Karpas-422 (cell line): ENCODE measurements around the gene ALOXE3. TPM values are rescaled to one million over a fixed set of nuclear protein-coding genes. Genes with fewer than 3 reads are reported as not detected.

Experiments
- DNase-seq: peaks from one replicate; pipeline ENCODE4 v3.0.0-alpha.2; 2015
- H2AFZ ChIP-seq: fragments of 200-600 bp; sonication (generic); 2 replicates; pipeline ENCODE4 v1.6.1; 2014; ENCODE audit warnings: antibody characterized with exemption, low read length, mixed read lengths
- H3K27ac ChIP-seq: fragments of 200-600 bp; sonication (generic); 2 replicates; pipeline ENCODE4 v1.5.1; 2014; ENCODE audit warnings: mild to moderate bottlenecking, low read length, moderate library complexity
- H3K27me3 ChIP-seq: fragments of 200-600 bp; sonication (generic); 2 replicates; pipeline ENCODE4 v1.6.1; 2014; ENCODE audit warnings: low read length, mixed read lengths
- H3K36me3 ChIP-seq: fragments of 200-600 bp; sonication (generic); 2 replicates; pipeline ENCODE4 v1.6.1; 2014; ENCODE audit warnings: low read length, mixed read lengths; ENCODE audit not compliant: insufficient read depth
- H3K4me1 ChIP-seq: fragments of 200-600 bp; sonication (generic); 2 replicates; pipeline ENCODE4 v1.6.1; 2014; ENCODE audit warnings: mild to moderate bottlenecking, low read length, mixed read lengths
- H3K4me2 ChIP-seq: fragments of 200-600 bp; sonication (generic); 2 replicates; pipeline ENCODE4 v1.6.1; 2014; ENCODE audit warnings: low read length, low read depth, mild to moderate bottlenecking; ENCODE audit not compliant: poor library complexity, severe bottlenecking
- H3K4me3 ChIP-seq: fragments of 200-600 bp; sonication (generic); 2 replicates; pipeline ENCODE4 v1.5.1; 2014; ENCODE audit warnings: mild to moderate bottlenecking, antibody characterized with exemption, low read length, mixed read lengths
- H3K79me2 ChIP-seq: fragments of 200-600 bp; sonication (generic); 2 replicates; pipeline ENCODE4 v1.6.1; 2014; ENCODE audit warnings: mild to moderate bottlenecking, low read length, mixed read lengths
- H3K9ac ChIP-seq: fragments of 200-600 bp; sonication (generic); 2 replicates; pipeline ENCODE4 v1.6.0; 2014; ENCODE audit warnings: low read length
- H3K9me2 ChIP-seq: fragments of 200-600 bp; sonication (generic), shearing (Covaris generic); replicated peaks from 2 replicates; pipeline ENCODE4 v1.6.0; 2014; ENCODE audit warnings: mild to moderate bottlenecking, low read length, moderate library complexity; ENCODE audit not compliant: insufficient read depth
- H3K9me3 ChIP-seq: fragments of 300-700, 200-600 bp; sonication (generic); 2 replicates; pipeline ENCODE4 v1.6.1; 2014; ENCODE audit warnings: low read length, mixed read lengths
- H4K20me1 ChIP-seq: fragments of 200-600 bp; sonication (generic); 2 replicates; pipeline ENCODE4 v1.6.1; 2014; ENCODE audit warnings: mild to moderate bottlenecking, antibody characterized with exemption, low read length, low read depth; ENCODE audit not compliant: insufficient read depth
- small RNA-seq: library from RNA; depleted of rRNA; stranded (forward); fragments of <200 nt; gene quantifications from one replicate; pipeline ENCODE3, GENCODE V24; 2014
- total RNA-seq: library from RNA; depleted of rRNA; stranded (reverse); fragments of >200 nt; shearing (Covaris generic); gene quantifications from 2 replicates; pipeline ENCODE4 v1.2.3, GENCODE V29; 2014; ENCODE audit warnings: low replicate concordance; rRNA removed

Gene ALOXE3
- total RNA-seq, 1 experiment from 2014 or later, result not detected

DNA sequence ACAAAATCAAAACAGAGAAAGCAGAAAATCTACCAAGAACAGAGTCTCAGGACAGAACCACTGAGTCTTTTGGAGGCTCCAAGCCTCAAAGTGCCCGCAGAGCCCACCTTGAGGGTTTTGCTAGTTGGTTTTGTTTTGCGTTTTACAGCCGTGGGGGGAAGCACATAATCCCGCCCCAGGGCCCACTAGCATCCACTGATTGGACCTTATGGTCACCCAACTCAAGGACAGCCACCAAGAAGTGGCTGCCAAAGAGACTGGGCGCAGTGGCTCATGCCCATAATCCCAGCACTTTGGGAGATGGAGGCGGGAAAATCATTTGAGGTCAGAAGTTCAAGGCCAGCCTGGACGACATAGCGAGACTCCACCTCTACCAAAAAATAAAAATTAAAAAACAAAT is 69.6 kb downstream of the ALOXE3 start:
- no peak for DNase-seq
- Histone ChIP-seq H3K79me2 (no peaks in the 10 kb centered on the region), H2AFZ (no peak overlapping the region), H3K4me2 (no peak overlapping the region), H3K36me3 (no peaks in the 10 kb centered on the region), H4K20me1 (0 out of 2 replicates have a peak, but pooled peaks cover 6% of the 10 kb centered on the region), H3K9me3 (no peaks in the 10 kb centered on the region), H3K4me1 (no peaks in the 10 kb centered on the region), H3K27me3 (no peaks in the 10 kb centered on the region), H3K9me2 (no peaks in the 10 kb centered on the region), H3K9ac (no peak overlapping the region), H3K27ac (no peak overlapping the region), H3K4me3 (no peak overlapping the region)

DNA sequence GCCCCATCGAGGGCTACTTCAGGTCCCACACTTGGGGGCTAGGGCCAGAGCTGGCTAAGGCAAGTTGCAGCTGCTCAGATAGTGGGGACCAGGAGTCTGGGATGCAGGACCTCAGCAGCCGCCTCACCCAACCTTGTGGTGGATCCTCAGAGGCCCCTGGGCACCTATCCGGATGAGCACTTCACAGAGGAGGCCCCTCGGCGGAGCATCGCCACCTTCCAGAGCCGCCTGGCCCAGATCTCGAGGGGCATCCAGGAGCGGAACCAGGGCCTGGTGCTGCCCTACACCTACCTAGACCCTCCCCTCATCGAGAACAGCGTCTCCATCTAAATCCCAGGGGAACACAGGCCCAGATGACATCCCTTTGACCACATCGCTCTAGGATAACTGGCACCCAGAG is 70.1 kb downstream of the ALOXE3 start:
- no peak for DNase-seq
- Histone ChIP-seq H3K4me1 (no peaks in the 10 kb centered on the region), H3K27ac (no peak overlapping the region), H3K9ac (no peak overlapping the region), H3K4me3 (no peak overlapping the region), H4K20me1 (0 out of 2 replicates have a peak, but pooled peaks cover 4% of the 10 kb centered on the region), H3K9me3 (no peaks in the 10 kb centered on the region), H3K79me2 (no peaks in the 10 kb centered on the region), H2AFZ (no peak overlapping the region), H3K36me3 (no peaks in the 10 kb centered on the region), H3K4me2 (no peak overlapping the region), H3K27me3 (no peaks in the 10 kb centered on the region), H3K9me2 (no peaks in the 10 kb centered on the region)

DNA sequence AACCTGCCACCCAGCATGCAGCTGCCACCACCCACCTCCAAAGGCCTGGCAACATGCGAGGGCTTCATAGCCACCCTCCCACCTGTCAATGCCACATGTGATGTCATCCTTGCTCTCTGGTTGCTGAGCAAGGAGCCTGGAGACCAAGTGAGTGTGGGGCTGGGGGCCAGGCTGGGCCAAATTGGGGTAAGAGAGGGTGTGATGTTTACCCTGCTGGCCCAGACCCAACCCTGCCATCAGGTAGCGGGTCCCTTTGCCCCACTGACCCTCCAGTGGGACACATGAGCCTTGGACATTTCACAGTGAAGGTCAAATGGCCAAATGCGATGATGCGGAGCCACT is 70.6 kb downstream of the ALOXE3 start:
- H2AFZ ChIP-seq, result no peak overlapping the region
- no peak overlapping the region for H3K27ac ChIP-seq
- DNase-seq, result no peak
- H3K9me2 ChIP-seq, result no peaks in the 10 kb centered on the region
- H3K4me3 ChIP-seq, result no peak overlapping the region
- no peak overlapping the region for H3K9ac ChIP-seq
- H3K4me2 ChIP-seq, result no peak overlapping the region
- H3K4me1 ChIP-seq, result no peaks in the 10 kb centered on the region
- H3K27me3 ChIP-seq, result no peaks in the 10 kb centered on the region
- H3K9me3 ChIP-seq, result no peaks in the 10 kb centered on the region
- no peaks in the 10 kb centered on the region for H3K36me3 ChIP-seq
- H4K20me1 ChIP-seq, result 0 out of 2 replicates have a peak, but pooled peaks cover under 1% of the 10 kb centered on the region
- H3K79me2 ChIP-seq, result no peaks in the 10 kb centered on the region

DNA sequence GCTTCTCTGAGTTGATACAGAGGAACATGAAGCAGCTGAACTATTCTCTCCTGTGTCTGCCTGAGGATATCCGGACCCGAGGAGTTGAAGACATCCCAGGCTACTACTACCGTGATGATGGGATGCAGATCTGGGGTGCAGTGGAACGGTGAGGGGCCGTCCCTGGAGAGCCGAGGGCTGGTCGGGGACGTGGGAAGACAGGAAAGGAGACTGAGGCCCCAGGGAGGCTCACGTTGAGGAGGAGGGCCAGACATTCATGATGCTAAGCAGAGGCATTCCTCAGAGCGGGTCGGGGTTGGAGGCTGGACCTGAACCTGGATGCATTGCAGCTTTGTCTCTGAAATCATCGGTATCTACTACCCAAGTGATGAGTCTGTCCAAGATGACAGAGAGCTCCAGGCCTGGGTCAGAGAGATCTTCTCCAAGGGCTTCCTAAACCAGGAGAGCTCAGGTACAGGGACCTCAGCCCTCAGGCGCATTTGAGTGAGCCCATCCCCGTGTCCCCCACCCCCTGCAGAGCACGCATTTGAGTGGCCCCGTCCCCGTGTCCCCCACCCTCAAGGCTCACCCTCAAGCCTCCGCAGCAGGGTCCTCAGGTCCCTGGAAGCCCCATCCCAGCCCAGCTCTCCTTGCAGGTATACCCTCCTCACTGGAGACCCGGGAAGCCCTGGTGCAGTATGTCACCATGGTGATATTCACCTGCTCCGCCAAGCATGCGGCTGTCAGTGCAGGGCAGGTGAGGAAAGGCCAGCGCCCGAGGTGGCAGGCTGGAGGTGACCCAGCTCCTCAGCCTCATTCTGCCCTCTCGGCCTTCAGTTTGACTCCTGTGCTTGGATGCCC is 71.2 kb downstream of the ALOXE3 start:
- Histone ChIP-seq H4K20me1 (no peaks in the 10 kb centered on the region), H3K4me1 (no peaks in the 10 kb centered on the region), H3K4me2 (no peak overlapping the region), H3K4me3 (no peak overlapping the region), H3K9me2 (no peaks in the 10 kb centered on the region), H3K27ac (no peak overlapping the region), H3K27me3 (no peaks in the 10 kb centered on the region), H3K36me3 (no peaks in the 10 kb centered on the region), H2AFZ (no peak overlapping the region), H3K9ac (no peak overlapping the region), H3K9me3 (no peaks in the 10 kb centered on the region), H3K79me2 (no peaks in the 10 kb centered on the region)
- DNase-seq, result no peak

DNA sequence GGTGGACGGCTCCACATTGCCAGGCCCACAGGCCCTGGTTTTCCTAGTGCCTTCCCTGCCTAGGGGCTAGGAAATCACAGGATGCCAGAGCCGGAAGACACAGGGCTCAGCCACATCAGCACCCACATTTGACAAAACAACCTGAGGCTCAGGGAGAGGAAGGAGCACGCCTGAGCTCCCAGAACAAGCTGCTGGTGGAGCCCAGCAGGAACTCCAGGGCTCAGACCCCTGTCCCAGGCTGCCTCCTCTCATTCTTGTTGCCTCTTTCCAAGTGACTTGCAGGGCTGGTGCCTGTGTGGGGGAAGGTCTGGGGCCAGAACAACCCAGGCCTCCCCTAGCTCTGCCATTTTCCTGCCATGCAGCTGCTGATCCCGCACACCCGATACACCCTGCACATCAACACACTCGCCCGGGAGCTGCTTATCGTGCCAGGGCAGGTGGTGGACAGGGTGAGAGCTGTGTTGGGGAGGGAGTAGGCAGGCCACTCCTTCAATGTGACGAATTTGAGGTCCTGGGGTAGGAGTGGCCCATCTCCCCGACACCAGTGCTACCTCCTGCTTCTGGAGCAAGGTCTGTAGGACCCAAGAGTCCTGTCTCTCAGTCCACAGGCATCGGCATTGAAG is 71.9 kb downstream of the ALOXE3 start:
- no peaks in the 10 kb centered on the region for H3K9me3 ChIP-seq
- no peak for DNase-seq
- no peak overlapping the region for H3K4me3 ChIP-seq
- no peaks in the 10 kb centered on the region for H3K27me3 ChIP-seq
- no peak overlapping the region for H3K9ac ChIP-seq
- H3K79me2 ChIP-seq, result no peaks in the 10 kb centered on the region
- no peaks in the 10 kb centered on the region for H3K4me1 ChIP-seq
- no peaks in the 10 kb centered on the region for H3K36me3 ChIP-seq
- no peak overlapping the region for H3K4me2 ChIP-seq
- H4K20me1 ChIP-seq, result no peaks in the 10 kb centered on the region
- H3K27ac ChIP-seq, result no peak overlapping the region
- no peak overlapping the region for H2AFZ ChIP-seq
- no peaks in the 10 kb centered on the region for H3K9me2 ChIP-seq

Small RNAs within 50 kb of the gene (small RNA-seq; reads per million reads assigned to genes)
- gene MIR4314, result not detected

Other genes starting within 250 kb of the ALOXE3 start
- gene CHD3, start 229.7 kb downstream of the ALOXE3 start, total RNA-seq, result 191 and 346 TPM in 2 replicates
- gene RNF227, start 202.2 kb downstream of the ALOXE3 start, total RNA-seq, result 2.1 and 3.5 TPM in 2 replicates
- 5.6 and 10.0 TPM in 2 replicates for gene KCNAB3, start 188.7 kb downstream of the ALOXE3 start, total RNA-seq
- 54.4 and 60.8 TPM in 2 replicates for gene TRAPPC1, start 186.6 kb downstream of the ALOXE3 start, total RNA-seq
- gene CNTROB, start 186.3 kb downstream of the ALOXE3 start, total RNA-seq, result 14.6 and 28.5 TPM in 2 replicates
- gene GUCY2D, start 115.9 kb downstream of the ALOXE3 start, total RNA-seq, result not detected in 2 replicates
- gene ALOX15B, start 79.5 kb downstream of the ALOXE3 start, total RNA-seq, result not detected in 2 replicates
- 0.22 and 1.5 TPM in 2 replicates for gene ALOX12B, start 30.8 kb downstream of the ALOXE3 start, total RNA-seq
- gene HES7, start 5.6 kb upstream of the ALOXE3 start, total RNA-seq, result 0.37 and 2.1 TPM in 2 replicates
- gene PER1, start 33.9 kb upstream of the ALOXE3 start, total RNA-seq, result 12.7 and 24.0 TPM in 2 replicates
- gene VAMP2, start 44.4 kb upstream of the ALOXE3 start, total RNA-seq, result 24.5 and 47.7 TPM in 2 replicates
- gene TMEM107, start 57.9 kb upstream of the ALOXE3 start, total RNA-seq, result 70.7 and 134 TPM in 2 replicates
- 10.3 and 34.4 TPM in 2 replicates for gene BORCS6, start 71.7 kb upstream of the ALOXE3 start, total RNA-seq
- gene AURKB, start 92.1 kb upstream of the ALOXE3 start, total RNA-seq, result 71.0 and 82.4 TPM in 2 replicates
- gene CTC1, start 129.5 kb upstream of the ALOXE3 start, total RNA-seq, result 16.4 and 19.7 TPM in 2 replicates
- 39.9 and 129 TPM in 2 replicates for gene PFAS, start 130.8 kb upstream of the ALOXE3 start, total RNA-seq
- gene RANGRF, start 170.2 kb upstream of the ALOXE3 start, total RNA-seq, result 25.5 and 41.3 TPM in 2 replicates
- gene SLC25A35, start 176.9 kb upstream of the ALOXE3 start, total RNA-seq, result 4.8 and 7.6 TPM in 2 replicates
- not detected in 2 replicates for gene ARHGEF15, start 191.7 kb upstream of the ALOXE3 start, total RNA-seq
- not detected in 2 replicates for gene ODF4, start 221.3 kb upstream of the ALOXE3 start, total RNA-seq